Activated CD8-positive, alpha-beta memory T cell treated with anti-CD3 and anti-CD28 coated beads for 48 hours (primary cell): Measurements from ENCODE around the gene LRRC4C.
"Not testable (repeated sequence)": the region's sequence is repeated elsewhere in the genome, so short reads cannot be mapped to it uniquely, and the experiment has no call there.

Source experiments
- DNase-seq, 3 experiments: peaks; one replicate each; pipeline ENCODE4 v3.0.0-alpha.2; 2020; ENCODE audit warnings: low read depth in 2 of 3, low spot score in 2 of 3

The LRRC4C gene

GRCh38 chr11:40255457-40255856 is 1204.0 kb downstream of the LRRC4C start:
- DNase-seq: no peak

- no peak for DNase-seq
Measured at GRCh38 chr11:40253166-40253565, 1206.3 kb downstream of the LRRC4C start.

- DNase-seq: no peak
Measured at GRCh38 chr11:40252236-40252635, 1207.2 kb downstream of the LRRC4C start.

GRCh38 chr11:40246983-40247382 is 1212.5 kb downstream of the LRRC4C start:
- DNase-seq: no peak

- DNase-seq: no peak
Measured at GRCh38 chr11:40241524-40242051, 1217.9 kb downstream of the LRRC4C start.

GRCh38 chr11:40240284-40240683 is 1219.2 kb downstream of the LRRC4C start:
- no peak for DNase-seq

- no peak for DNase-seq
Measured at GRCh38 chr11:40236526-40236925, 1222.9 kb downstream of the LRRC4C start.

- DNase-seq: no peak
Measured at GRCh38 chr11:40235841-40236240, 1223.6 kb downstream of the LRRC4C start.

- no peak for DNase-seq
Measured at GRCh38 chr11:40230821-40231220, 1228.6 kb downstream of the LRRC4C start.

GRCh38 chr11:40228662-40229061 is 1230.8 kb downstream of the LRRC4C start:
- no peak for DNase-seq

GRCh38 chr11:40227730-40228129 is 1231.7 kb downstream of the LRRC4C start:
- DNase-seq: no peak

GRCh38 chr11:40226654-40227053 is 1232.8 kb downstream of the LRRC4C start:
- DNase-seq: no peak

GRCh38 chr11:40223596-40224330 is 1235.7 kb downstream of the LRRC4C start:
- no peak for DNase-seq

GRCh38 chr11:40219401-40219800 is 1240.1 kb downstream of the LRRC4C start:
- no peak for DNase-seq

- no peak for DNase-seq
Measured at GRCh38 chr11:40215556-40215955, 1243.9 kb downstream of the LRRC4C start.

- DNase-seq: no peak
Measured at GRCh38 chr11:40207416-40207815, 1252.0 kb downstream of the LRRC4C start.

- DNase-seq: no peak
Measured at GRCh38 chr11:40204228-40204627, 1255.2 kb downstream of the LRRC4C start.

GRCh38 chr11:40203606-40204005 is 1255.8 kb downstream of the LRRC4C start:
- DNase-seq: no peak

- no peak for DNase-seq
Measured at GRCh38 chr11:40202589-40203270, 1256.7 kb downstream of the LRRC4C start.

- DNase-seq: not testable (repeated sequence)
Measured at GRCh38 chr11:40192590-40192989, 1266.9 kb downstream of the LRRC4C start.

GRCh38 chr11:40190294-40190693 is 1269.2 kb downstream of the LRRC4C start:
- DNase-seq: no peak

- no peak for DNase-seq
Measured at GRCh38 chr11:40188848-40189247, 1270.6 kb downstream of the LRRC4C start.
